Activated CD8-positive, alpha-beta memory T cell treated with anti-CD3 and anti-CD28 coated beads, Interleukin-2, amount 50 U/mL, for 4 hours (primary cell): Measurements from ENCODE around the gene INTS11.
A peak's percentile ranks its signal among the peaks of the same experiment; 100 is the strongest.

Experiments used
- DNase-seq: peaks from one replicate; pipeline ENCODE4 v3.0.0-alpha.2; 2020

Gene INTS11

DNA sequence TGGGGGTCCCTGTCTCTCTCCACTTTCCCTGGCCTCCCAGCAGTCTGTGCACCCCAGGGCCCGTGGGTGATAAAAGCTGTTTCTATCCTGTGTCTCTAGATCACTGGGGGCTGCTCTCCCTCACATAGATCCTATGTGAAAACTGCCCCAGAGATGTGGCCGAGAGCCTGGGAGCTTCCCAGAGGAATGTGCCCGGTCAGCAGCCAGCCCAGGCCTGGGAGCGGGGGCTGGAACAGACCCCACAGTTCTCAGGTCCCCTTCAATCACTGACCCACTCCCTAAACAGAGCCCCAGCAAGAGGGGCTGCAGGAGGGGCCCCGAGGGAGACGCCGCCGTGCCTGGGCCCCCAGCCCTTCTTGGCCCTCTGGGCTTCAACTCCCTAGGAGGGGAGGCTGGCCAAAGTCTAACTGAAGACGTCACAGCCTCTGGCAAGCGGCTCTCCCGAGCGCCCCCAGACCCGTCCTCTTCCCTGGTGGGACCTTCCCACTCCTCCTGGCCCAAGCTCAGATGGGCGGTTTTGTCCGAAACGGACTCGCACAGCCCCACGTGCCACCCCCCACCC, 33.5 kb upstream of the INTS11 start:
- no peak for DNase-seq

DNA sequence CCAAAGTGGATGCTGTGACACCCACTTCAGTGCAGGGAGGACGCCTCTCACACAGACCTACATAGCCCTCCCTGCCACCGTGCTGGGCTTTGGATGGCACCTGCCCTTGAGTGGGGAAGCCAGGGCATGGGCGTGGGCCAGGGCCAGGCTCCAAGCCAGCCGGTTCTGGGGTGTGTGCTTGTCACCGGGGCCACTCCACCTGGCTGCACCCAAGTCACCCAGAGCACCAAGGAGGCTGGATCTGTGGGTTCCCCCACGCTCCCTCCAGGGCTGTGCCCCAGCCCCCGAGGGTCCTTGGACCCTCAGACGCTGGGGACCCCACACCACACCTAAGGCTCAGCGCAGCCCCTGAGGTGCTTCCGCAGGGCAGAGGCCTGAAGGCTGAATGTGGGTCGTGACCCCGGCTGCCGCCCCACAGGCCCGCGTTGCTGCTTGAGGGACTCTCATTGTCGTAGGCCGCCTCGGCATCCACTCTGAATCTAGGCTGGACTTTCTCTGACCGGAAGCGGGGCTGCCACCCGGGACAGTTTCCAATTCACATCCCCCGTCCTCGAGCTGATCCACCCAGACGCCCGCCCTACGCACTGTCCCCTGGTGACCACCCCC, 32.4 kb upstream of the INTS11 start:
- no peak for DNase-seq

DNA sequence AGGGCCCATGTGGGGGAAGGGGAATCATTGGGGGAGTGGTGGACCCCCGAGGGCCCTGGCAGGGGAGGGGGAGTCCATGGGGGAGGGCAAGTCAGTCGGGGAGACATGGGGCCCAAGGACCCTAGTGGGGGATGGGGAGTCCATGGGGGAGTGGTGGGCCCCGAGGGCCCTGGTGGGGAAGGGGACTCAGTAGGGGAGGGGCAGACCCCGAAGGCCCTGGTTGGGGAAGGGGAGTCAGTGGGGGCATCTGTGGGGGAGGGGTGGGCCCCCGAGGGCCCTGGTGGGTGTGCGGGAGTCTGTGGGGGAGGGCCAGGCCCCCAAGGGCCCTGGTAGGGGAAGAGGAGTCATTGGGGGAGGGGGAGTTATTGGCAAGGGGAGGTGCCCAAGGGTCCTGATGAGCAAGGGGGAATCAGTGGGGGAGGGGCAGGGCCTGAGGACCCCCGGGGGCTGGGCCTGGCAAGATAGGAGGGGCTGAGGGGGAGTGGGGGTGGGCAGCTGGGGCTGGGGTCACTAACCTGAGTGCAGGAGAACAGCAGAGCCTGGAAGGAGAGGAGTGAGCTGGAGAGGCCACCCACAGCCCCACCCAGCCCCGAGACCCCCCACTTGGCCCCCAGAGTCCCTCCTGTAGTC, 31.8 kb upstream of the INTS11 start:
- DNase-seq = no peak

DNA sequence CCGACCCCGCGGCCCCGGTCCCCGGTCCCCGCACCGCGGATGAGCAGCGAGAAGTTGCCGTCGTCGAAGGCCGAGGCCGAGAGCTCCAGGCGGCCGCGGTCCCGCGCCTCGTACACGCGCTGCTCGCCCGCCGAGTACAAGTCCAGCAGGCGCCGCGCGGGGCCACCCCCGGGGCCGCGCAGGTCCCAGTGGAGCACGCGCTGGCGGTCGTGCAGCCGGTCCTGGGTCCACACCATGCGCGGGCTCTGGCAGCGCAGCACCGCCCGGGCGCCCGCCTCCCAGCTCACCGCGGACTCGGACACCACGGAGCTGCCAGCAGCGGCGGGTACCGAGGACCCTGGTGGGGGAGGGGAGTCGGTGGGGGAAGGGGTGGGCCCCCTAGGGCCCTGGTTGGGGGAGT, 31.0 kb upstream of the INTS11 start:
- DNase-seq = no peak

DNA sequence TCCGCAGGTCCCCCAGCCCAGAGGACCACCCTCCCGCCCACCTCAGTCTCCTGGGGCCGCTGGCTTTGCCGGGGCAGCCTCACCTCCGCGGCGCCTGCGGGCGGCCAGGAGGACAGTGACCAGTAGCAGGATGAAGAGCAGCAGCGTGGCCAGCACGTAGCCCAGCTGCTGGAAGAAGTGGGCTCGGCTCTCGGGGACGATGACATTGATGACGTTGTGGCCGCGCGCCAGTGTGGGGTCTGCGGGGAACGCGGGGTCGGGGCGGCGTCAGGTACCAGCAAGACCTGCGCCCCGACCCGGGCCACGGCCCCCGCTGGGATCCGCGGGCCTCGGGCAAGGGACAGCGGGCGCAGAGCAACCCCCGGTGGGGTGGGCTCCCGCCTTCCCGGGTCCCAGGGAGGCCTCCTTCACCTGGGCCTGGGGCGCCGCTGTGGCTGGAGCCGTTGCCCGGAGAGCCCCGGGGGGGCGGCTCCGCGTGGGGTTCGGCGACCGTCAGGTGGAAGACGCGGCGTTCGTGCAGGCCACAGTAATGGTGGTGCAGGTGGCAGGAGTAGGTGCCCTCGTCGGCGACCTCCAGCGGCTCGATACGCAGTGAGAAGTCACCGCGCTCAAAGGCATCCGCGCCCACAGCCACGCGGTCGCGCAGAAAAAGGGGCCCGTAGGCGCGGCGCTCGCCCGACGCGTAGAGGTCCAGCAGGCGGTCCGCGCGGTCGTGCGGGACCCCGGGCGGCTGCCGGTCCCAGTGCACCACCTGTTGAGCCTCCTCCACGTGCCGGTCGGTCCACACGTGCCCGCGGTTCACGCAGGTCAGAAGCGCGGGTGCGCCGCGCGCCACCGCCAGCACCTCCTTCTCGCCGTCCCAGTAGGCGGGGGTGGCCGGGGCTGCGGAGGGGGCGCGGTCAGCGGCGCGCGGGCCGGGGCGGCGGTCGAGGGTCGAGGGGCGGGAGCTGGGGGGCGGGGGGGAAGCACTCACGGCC, 30.1 kb upstream of the INTS11 start:
- DNase-seq = peak; percentile 46

DNA sequence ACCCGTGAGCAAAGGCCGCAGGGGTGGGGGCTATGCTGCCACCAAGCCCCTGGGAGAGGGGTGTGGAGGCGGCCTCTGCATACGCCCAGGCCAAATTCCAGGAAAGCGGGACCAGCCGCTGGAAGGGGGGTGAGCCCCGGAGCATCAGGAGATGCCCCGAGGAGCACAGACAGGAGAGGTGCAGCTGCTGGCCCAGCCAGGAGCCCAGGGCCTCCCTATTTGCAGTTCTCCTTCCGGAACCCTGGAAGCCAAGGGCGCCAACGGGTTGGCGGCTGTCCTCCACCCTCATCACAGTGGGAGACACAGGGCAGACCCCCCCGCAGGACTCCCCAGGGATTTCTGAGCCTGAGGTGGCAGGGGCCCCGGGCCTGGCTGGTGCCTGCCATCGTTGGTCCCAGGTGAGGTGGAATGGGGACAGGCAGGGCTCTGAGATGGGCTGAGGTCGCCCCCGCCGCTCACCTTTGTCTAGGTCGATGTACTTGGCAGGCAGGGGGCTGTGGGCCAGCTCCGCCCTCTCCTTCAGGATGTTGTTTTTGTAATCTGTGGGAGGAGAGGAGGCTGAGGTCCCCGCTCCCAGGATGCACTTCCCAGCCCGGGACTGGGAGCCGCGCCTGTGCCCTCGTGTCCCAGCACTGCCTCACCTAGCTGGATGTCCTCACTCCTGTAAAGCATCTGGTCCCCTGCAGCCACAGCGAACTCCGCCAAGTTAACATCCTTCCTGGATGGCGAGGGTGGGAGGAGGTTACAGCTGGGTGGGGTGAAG, 29.1 kb upstream of the INTS11 start:
- no peak for DNase-seq

DNA sequence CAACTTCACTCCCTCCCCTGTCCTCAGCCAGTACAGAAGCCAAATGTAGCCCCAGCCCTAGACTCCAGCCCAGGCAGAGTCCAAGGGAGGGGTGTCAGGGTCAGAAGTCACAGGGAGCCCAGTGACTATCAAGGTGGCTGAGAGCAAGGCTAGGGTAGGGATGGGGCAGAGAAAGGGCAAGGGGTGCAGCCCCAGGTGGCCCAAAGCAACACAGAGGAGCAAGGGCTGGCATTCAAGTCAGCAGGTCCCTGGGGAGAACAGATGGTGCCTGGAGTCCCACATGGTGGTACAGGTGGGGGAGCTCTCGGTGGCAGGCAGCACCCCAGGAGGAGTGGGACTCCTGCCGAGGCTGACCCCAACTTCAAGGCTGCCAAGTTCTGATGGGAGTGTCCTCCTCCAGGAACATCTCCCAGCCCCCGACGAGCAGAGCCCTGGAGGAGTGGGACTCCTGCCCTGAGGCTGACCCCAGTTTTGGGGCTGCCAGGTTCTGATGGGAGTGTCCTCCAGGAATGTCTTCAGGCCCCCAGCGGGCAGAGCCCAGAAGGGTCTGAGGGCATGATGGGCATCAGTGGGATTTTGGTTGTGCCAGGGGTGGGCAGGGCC, 28.4 kb upstream of the INTS11 start:
- no peak for DNase-seq

DNA sequence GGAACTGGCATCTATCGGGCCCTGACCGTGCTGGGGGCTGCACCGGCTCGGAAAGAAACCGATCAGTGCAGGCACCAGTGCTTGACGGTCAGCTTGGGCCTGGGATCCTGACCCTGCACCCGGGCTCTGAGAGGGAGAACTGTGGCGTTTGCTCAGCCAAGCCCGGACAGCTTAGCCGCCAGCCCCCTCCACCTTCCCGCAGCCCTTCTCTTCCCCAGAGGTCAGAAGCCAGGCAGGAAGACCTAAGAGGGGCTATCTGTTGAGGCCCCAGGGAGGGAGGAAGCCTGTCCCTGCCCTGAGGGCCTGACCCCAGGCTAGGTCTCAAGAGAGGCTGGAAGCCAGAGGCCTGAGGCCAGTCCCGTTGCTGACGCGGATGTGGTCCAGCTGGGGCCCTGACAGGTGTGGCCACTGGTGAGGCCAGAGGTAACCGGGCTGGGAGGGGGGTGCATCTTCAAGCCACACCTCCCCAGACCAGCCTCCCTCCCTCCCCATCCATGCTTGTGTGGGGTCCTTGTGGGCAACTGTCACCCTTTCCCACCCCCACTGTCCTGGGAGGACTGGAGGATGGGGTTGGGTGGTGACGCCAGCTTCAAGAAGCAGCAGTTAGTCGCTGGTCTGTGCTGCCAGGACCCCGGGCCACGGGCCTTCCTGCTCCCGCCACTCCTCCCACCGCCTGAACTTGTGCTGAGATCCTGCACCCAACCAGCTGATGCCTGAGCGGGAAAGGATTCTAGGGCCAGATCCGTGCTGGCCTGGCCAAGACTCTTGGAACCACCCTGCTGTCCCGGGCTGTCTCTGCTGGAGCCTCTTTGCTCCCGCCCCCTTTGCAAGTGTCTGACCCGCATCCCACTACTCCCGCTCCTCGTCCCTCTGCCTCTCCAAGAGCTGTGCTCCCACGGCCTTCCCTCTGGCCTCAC, 27.3 kb upstream of the INTS11 start:
- DNase-seq = no peak

DNA sequence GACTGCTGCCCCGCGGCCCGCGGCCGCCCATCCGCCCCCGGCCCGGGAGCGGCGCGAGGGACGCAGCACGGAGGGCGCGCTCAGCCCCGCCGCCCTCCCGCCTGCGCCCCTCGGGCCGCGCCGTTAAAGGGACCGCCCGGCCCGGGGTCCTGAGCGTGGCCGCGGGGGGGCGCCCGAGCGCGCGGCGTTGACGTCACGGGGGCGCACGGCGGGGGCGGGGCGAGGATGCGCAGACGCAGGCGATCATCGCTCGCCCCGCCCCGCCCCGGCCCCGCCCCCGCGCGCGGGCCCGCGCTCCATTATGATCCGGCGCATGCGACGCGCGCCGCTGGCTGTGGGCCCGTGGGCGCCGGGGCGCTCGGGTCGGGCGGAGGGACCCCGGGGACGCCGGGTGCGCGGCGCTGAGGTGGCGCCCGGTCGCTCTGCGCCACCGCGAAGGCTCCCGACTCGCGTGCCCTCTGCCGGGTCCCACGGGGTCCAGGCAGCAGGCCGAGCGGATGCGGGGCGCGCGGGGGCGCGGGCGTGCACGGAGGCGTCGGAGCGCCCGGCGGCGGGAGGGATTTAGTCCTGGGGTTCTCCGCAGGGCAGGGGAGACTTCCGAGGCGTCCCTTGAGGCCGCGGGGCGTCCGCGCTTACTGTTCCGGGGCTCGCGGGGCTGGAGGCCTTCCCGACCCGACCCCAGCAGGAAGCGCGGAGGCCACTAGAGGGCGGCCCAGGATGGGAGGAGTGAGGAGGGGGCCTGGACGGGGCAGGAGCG, 25.0 kb upstream of the INTS11 start, which contains the start of gene DVL1:
Gene DVL1 (minus strand): TSS at position 163 of the 757 bp plus-strand sequence. CDS start 353 bp downstream, outside the sequence.
- DNase-seq = peak; percentile 74

DNA sequence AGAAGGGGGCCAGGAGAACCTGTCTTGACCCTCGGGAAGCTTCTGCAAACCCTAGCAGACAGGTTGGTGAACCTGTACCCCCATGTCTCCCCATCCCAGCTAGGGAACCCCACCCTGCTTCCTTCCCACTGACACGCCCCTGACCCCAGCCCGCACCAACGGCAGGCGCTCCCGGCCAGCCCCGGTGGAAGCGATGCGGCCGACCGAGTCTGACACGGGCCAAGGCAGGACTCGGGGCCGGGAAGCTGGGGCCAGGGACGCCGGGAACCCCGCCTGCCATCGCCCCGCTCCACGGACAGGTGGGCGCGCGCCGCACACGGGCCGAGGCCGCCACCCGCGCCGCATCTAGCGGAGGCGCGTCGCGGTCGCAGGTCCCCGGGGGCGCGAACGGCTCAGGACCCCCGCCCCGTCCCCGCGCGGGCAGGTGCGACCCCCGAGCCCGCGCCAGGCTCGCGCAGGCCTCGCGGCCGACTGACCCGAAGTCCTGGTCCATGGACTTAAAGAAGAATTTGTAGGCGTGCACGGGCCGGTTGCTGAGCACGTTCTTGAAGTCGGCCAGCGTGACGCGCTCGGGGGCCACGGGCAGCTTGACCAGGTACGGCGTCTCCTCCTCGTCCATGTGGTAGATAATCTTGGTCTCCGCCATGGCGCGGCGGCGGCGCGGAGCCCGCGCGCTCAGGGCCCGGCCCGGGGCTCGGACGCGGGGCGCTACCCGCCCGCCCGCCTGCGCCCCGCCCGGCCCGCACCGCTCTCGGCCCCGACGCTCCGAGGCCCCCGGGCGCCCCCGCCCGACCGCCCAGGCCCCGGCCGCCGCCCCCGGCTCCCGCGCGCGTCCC, 24.2 kb upstream of the INTS11 start:
- no peak for DNase-seq

DNA sequence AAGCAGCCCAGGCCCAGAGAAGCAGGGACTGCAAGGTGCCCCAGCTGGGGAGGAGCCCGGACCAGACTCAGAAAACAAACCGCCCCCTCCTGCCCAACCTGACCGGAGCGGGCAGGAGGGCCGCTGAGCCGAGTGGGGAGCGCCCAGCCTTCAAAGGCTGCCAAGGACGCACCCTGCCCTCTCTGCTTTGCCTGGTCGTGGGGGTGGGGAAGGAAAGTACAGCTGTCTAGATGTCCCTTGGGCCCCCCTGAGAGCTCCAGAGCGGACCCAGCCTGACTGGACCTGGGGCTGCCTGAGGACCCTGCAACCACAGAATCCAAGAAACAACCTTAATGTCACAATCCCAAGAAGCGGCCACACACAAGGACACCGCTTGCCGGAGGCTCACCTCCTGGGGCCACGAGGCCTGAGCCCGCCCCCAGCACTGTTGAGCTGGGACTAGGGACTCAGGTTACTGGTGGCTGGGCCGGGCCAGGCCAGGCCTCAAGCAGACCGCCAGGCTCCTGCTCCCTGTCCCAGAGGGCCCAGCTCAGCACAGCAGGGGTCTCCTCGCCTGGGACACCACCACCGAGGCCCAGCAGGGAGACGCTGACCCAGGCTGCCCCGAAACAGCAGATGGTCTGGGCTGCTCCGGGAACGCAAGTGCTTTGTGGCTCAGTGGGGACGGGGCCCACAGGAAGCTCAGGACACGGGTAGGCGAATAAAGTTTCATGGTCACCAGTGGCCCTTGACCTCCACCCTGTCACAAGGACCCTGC, 23.4 kb upstream of the INTS11 start:
- no peak for DNase-seq

DNA sequence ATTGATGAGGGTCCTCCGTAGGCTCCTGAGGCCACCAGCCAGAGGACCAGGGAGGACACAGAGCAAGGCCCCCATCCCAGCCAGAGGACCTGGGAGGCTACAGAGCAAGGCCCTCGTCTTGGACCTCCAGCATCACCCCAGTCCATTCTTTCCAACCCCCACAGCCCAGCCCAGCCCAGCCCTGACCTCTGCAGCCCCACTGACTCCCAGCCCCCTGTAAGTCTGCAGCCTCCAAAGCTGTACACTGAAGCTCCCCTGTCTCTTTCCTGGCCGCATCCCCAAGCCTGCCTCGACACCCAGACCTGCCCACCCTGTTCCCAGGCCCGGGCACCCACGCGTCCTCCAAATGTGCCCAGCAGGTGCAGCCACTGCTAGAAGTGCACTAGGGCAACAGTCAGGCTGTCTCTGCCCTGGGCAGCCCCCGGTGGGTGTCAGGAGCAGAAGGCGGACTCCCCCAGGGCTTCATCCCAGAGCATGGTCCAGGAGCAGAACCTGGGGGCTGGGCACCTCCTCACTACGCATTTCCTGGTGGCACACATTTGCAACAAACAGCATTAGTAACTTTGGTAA, 22.7 kb upstream of the INTS11 start:
- DNase-seq = no peak

DNA sequence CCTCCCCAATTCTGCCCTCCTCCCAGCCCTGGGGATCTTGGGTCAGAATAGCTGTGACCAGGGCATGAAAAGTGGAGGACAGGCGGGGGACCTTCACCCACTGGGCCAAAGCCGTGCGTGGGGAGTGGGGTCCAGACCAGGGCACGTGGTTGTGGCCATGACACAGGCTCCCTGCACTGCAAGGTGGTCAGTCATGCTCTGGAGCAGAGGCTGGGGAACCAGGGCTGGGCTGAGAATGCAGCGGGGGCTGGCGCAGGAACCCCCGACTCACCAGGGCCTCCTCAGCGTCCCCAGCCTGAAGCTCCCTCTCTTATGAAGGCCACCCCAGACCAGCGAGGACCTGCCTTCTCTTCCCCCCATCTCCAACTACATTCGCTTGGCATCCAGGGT, 22.0 kb upstream of the INTS11 start:
- DNase-seq = no peak

DNA sequence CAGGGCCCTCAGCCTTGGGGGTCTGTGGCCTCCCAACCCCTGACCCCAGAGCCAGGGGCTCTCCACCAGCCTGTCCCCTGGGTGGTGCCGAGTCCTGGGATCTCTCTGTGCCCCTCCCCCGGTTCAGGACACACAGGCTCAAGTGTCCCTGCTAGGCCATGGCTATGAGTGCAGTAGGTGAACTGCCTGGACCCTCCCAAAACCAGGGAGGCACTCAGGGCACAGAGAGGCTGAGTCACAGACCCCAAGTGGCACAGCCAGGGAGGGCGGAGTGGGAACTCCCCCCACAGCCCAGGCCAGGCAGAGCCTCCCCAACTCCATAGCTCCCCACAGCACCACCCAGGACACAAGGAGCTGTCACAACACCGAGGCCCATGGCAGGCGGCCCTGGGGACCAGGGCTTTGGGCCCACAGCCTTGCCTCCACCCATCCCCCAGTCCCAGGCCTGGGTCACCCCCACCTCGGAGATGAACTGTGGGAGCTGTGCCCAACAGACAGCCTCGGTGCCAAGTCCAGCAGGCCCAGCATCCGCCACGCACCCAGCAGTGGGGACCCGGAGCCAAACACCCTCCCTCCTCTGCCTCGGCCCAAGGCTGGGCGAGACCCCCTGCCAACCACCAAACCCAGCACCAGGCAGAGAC, 21.5 kb upstream of the INTS11 start:
- DNase-seq = no peak

DNA sequence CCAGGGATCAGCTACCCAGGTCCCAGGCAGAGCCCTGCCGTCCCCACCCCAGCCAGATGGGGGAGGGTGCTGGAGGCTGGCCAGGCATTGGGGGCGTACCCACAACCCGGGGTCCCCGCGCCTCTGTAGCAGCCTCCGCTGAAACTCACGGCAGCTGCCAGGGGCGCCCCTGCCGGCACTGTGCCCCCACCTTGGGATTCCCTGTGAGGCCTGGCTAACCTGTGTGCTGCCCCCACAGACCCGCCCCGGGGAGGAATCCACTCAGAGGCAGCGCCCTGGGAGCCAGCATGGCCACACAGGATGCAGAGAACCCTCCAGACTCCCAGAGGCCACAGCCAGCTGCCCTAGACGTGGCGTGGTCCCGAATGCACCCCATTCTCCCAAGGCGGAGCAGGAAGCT, 20.9 kb upstream of the INTS11 start:
- DNase-seq = no peak

DNA sequence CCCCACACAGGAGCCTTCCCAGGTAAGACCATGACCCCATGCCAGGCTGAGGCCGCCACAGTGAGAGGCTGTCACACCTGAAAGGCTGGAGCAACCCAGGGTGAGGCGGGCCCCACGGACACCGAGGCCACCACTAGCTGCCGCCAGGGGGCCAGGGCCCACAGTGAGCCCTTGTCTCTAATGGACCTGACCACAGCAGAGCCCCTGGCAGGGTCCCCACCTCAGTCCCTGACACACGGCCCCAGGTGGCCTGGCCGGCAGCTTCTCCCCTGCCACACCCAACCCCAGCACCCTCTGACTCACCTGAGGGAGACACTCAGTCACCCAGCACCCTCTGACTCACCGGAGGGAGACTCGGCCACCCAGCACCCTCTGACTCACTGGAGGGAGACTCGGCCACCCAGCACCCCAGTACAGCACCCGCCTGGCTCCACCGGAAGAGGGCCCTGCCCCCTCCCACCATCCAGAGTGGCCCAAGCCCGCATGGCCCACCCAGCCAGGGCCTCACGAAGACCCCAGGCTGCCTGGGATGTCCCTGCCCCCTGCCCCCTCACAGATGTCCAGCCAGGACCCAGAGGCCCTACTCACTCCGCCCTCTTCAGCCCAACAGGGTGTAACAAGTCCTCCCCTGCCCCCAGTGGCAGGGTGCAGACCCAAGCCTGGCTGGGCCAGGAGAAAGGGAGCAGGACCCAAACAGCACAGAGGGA, 20.3 kb upstream of the INTS11 start:
- DNase-seq = peak; percentile 63

DNA sequence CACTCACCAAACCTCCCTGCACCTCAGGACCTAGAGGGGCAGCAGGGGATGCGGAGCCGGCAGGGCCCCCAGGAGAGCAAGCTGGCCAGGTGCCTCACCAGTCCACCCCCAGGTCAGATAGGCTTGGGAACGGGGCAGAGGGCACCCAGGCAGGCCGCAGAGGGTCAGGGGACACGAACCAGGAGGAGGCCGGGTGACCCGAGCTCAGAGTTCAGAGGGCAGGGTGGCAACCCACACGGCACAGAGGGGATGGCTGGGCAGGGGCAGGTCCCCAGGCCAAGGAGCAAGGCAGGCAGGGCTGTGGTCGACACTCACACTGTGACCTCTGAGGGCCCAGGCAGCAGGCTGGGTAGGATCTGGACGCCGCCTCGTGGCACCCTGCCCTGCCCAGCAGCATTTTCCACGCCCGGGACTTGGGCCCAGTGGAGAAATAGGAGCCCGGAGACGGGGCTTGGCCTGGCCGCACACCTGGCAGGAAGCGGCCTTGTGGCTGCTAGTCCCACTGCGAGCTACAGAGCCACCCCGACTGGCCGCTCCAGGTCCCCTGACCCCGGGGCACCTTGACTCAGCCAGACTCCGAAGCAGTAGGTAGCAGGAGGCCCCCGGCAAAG, 19.5 kb upstream of the INTS11 start:
- DNase-seq = no peak
